A549 (cell line): ENCODE data around the gene TMED6.

Experiments
- BHLHE40 ChIP-seq: IDR thresholded peaks from 2 replicates; pipeline ENCODE4 v1.6.1; 2012; ENCODE audit warnings: low read depth, low read length, inconsistent platforms
- CTCF ChIP-seq: fragments of >200 bp; sonication (Bioruptor Twin); formaldehyde crosslinking; IDR thresholded peaks from 3 replicates; pipeline ENCODE4 v1.5.1; 2016
- ELK1 ChIP-seq: fragments of 150-350 bp; IDR thresholded peaks from 2 replicates; pipeline ENCODE4 v1.6.1; 2014; ENCODE audit warnings: low read depth, mild to moderate bottlenecking, low read length
- ESRRA ChIP-seq: fragments of 150-350 bp; IDR thresholded peaks from 2 replicates; pipeline ENCODE4 v1.6.1; 2014; ENCODE audit warnings: mild to moderate bottlenecking, low read length, borderline replicate concordance
- MAX ChIP-seq: IDR thresholded peaks from 2 replicates; pipeline ENCODE4 v1.6.1; 2012
- POLR2A ChIP-seq: IDR thresholded peaks from 2 replicates; pipeline ENCODE4 v1.6.1; 2012; ENCODE audit warnings: mild to moderate bottlenecking, low read length
- POLR2AphosphoS2 ChIP-seq: conservative IDR thresholded peaks from 2 replicates; pipeline ENCODE4 v1.6.1; 2012; ENCODE audit warnings: low read length, improper control_type of control experiment, inconsistent platforms
- RCOR1 ChIP-seq: fragments of 150-350 bp; IDR thresholded peaks from 2 replicates; pipeline ENCODE4 v1.6.1; 2014; ENCODE audit warnings: antibody characterized with exemption, low read length, low read depth
- RFX5 ChIP-seq: fragments of 450-650 bp; IDR thresholded peaks from 2 replicates; pipeline ENCODE4 v1.7.1; 2014; ENCODE audit warnings: antibody characterized with exemption, mild to moderate bottlenecking, moderate library complexity
- ZFP36 ChIP-seq: fragments of 450-650 bp; IDR thresholded peaks from 2 replicates; pipeline ENCODE4 v1.6.1; 2014; ENCODE audit warnings: borderline replicate concordance; ENCODE audit not compliant: partially characterized antibody

- no peak for TF ChIP-seq ZFP36
- TF ChIP-seq ELK1, result no peak
- TF ChIP-seq RFX5, result no peak
- TF ChIP-seq CTCF, result no peak
- TF ChIP-seq BHLHE40, result no peak
- TF ChIP-seq ESRRA, result no peak
- no peak for TF ChIP-seq MAX
- no peak for TF ChIP-seq POLR2A
- no peak for TF ChIP-seq RCOR1
- no peak for TF ChIP-seq POLR2AphosphoS2
Observed at GRCh38 chr16:69350536-69351133, 951 bp downstream of the TMED6 start.
